HG03060 (cell line): Measurements from ENCODE around the gene KAZN.

Source experiments
- ATAC-seq: cut with Tn5 transposase; IDR thresholded peaks from one replicate; pipeline ENCODE4 v1.9.1; 2021; ENCODE audit warnings: low read depth, moderate number of reproducible peaks; ENCODE audit not compliant: unreplicated experiment

Gene KAZN

DNA sequence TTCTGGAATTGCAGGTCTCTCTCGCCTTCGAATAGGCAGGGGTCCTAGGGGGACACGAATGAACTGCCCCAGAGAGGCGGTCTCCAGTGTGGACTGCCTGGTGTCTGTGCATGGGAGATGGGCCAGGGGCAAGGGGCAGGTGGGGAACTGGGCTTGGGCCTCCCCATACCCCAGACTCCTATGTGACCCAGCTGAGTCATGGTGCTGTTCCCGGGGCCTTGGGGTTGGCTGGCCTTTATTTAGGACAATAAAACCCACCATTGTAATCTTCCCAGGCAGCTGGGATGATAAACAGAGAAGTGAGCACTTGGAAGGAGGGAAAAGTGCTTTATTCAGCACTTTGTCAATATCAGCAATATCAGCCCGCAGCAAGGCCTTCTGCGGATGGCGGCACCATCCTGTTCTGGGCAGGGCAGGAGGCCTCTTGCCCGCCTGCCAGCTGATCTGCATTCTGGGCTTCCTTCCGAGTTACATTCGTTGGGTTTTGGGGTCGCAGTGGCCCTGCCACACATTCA, 346.0 kb downstream of the KAZN start:
- no peak for ATAC-seq

DNA sequence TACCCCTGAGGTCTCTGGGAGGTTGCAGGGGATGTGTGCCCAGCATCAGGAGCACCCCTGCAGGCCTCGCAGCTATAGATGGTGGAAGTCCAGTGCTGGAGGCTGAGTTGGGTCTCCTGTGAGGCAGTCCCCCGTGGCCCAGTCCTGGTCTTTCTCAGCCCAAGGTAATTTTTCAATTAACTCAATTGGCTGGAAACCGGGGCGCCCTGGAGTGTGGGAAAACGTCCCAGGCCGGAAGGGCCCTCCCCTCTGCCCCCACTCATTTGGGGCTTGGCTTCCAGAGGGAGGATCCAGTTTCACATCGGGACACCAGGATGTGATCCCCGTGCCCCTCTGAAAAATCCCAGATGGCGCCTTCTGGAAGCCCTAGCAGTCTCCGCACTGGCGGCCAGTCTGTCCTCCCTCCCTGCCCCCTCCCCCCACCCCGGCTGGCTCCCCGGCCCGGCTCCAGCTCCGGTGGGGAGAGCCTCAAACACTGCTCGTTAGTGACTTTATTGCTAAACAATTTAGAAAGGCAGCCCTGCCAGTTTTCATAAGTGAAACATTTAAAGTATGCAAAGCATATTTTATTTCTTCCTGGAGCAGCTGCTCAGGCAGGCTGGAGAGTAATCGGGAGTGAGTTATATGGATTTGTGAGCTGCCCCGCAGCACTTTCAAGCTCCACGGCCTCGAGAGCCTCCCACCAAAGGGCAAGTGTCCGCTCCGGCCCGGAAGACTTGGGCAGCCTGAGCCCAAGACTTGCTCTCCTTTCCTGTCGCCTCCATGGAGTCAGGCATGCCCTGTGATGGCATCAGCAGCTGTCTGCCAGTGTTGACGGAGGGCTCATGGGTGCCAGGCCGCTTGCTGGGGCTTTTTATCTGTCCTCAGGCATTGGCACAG, 346.9 kb downstream of the KAZN start:
- no peak for ATAC-seq

DNA sequence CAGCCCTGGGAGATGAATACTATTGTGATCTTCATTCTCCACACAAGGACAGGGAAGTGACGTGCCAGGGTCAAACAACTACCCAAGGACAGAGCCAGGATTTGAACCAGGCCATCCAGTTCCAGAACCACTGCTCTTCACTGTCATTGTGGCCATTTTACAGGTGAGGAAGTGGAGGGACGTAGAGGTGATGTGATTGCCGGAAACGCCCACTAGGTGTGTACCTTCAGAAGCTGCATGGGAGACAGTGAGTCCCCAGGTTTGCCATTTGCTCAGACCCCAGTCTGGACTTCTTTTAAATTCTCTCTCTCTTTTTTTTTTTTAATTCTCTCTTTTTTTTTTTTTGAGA, 347.5 kb downstream of the KAZN start:
- ATAC-seq: no peak

DNA sequence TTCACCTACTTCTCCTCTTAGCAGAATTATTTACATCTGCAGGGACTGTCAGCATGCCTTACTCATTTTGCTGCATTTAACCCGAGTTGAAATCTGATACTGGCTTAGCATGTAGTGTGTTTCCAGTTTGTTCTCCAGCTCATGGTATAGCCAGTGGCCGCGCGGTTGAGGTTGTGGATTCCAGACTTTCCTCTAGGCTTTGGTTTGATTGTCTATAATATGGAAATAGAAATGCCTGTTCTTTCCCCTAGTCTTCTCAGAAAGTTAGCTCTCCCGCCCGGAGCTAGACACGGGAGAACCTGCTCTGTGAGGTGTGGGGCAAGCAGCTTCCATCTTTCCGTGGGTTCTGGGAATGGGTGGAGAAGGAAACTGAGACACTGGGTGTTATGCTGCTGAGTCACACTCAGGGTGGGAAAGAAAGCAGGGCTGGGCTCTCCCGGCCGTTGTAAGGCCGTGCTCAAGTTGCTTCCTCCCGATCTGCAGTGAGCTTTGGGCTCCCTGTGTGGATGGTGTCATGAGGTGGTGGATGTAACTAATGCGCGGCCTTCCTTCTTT, 348.3 kb downstream of the KAZN start:
- ATAC-seq: no peak

DNA sequence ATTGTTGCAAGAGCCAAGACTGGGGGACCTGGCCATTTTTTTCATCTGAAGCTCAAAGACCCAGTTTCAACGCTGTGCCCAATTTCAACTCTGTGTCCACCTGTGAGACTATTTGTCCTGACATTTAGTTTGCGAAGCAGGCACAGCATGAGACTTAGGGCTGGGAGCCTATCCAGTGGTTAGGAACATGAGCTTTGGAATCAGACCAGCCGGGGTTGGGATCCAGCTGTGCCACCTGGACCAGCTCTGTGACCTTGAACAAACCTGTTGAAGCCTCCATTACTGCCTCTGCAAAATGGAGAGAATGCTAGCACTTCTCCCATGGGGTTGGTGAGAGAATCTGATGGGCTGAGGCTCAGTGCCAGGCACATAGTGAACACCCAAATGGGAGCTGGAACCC, 348.9 kb downstream of the KAZN start:
- no peak for ATAC-seq

DNA sequence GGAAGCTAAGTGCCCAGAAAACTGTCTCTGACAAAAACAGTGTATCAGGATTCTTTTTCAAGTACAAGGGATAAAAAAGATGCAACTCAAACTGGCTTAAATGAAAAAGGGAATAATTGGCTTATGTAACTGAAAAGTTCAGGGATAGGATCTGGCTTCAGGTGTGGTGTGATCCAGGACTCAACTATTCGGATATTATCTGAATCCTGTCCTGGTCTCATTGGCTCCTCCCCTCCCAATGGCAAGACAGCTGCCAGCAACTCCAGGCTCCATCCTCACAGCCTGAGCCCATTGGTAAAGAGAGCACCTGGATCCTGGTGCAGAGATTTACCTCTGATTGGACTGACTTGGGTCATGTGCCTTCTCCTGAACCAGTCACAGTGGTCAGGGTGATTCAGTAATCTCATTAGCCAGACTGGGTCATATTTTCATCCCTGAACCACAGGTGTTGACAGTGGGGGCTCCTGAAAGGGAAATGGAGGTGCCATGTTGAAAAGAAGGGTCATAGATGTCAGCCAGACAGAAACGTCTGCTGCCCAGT, 349.7 kb downstream of the KAZN start:
- ATAC-seq: no peak

DNA sequence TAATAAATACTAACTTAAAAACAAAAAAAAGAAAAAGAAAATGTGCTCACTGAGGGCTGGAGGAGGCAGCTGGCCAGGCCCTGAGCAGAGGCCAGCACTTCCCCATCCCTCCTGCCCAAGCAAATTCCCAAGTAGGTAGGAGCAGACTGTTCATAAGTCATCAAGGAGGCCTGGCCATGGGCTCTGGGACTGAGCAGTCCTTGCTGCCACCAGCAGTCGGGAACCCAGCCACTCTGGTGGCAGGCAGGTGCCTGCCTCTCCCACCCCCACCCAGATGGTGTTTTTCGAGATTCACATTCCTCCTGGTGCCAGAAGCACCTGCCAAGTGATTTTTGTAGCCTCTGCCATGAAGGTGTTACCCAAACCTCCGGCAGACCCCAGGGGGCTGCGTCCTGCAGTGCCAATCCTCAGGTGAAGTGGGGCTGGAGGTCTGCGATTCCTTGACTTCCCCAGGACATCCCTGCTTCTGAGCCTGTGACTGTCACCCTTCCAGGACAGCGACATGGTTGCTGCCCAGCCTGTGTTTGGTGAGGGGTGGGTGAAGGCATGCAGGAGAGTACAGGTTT, 350.9 kb downstream of the KAZN start:
- ATAC-seq: no peak

DNA sequence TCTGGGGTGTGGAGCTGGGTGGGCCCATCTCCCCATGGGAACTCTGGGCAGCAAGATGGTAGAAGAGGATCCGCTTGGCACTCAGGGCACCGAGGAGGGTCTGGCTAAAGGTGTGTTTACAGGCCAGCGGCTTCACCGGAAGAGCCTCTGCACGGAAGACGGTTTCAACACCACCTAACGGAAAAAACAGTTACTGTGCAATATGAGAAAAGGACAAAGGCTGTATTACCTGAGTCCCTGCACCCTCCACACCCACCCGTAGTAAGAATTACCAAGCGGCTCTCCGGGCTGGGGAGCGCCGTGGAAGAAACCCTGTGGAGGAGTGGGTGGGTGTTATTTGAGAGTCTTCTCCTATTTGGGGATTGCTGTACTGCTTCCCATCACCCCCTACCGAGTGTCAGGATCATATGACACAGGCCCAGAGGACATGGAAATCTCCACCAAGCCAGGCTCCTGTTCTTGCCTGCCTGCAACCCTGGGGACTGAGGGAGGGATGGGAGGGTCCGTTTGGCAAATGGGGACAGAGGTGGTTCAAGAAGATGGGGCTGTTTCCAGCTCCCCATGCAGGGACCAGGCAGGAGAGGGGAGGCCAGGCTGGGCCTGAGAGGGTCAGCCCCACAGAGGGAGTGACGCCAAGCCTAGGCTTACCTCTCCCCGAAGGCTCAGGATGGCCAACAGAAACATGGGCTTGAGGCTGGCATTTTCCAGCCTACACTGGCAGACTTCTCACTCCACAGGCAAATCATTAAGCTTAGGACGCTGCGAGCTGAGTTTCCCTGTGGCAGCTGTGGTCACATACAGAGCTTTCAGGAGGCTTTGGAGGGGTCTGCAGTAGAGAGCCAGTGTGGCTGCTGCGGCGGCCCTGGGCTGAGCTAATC, 351.6 kb downstream of the KAZN start:
- no peak for ATAC-seq

DNA sequence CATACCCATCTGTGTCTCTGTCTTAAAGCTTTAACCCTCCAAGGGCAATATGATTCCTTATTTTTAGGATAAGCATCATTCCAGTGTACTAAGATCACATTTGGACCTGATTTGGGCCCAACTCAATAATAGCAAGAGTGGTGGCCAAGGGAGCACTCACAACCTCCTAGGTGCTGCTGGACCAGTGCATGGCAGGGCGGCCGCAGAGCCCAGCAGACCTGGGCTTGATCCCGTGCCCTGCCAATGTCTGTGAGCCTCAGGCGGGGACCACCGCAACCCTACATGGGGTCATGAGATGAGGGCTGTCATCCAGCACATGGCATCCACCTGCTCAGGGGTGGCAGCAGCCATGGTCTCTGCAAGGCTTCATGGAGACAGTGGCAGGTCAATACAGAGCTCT, 353.3 kb downstream of the KAZN start:
- ATAC-seq: no peak

DNA sequence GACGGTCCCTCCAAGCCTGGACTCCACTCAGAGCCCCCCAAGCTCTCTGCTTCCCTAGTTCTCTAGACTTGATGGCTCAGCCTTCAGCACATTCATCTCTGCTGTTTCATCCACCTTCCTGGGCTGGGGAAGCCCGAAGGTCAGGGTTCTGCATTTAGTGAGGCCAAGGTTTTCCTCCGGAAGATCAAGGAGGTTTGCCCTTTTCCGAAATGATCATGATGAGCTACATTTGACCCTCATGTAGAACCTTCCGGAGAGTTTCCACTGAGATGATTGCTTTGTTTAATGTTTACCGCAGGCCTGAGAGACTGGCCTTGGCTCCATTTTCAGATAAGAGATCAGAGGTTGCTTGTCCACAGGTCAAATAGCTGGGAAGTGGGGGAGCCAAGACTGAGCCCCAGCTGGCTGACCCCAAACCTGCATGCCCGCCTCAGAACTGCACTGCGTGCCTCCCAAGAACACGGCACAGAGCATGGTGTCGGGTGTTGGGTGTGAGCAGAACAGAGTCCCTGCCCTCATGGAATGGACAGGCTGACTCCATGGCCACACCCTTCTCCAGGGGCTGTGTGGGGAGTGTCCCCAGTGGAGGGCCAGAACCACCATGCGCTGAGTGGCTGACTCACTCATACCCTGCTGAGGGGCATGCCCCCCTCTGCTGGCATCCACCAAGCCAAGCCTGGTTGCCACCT, 354.3 kb downstream of the KAZN start:
- ATAC-seq: no peak

DNA sequence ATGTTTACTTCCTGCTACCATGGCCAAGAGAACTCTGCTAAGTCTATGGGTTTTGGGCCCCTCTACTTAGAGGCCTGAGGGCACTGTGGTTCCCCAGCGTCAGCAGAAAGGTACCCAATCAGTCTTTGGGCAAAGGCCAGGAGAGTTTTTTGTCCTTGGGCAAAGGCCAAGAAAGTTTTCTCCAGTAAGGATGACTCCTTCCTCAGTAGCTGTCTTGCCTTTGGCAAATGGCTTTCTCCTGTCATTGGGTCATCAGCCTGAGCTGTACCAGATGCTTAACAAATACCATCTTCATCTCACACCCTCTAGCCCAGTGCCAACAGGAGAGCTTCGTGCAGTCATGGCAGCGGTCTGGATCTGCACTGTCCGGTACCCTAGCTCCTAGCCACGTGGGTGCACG, 355.7 kb downstream of the KAZN start:
- no peak for ATAC-seq

DNA sequence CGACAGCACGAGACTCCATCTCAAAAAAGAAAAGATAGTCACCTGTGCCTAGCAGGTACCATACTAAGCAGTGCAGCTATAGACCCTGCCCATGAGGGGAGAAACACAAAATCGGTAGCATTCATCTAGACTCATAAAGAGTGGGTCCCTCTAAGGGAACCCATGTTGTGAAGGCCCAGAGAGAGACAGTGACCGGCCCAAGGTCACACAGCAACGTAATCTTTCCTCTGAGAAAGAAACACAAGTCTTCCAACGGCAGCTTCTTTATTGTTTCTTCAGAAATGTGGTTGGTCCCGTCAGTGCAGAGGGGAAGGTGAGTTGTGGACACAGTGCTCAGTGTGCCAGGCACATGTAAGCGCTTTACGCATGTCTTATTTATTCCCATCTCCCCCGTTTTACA, 356.4 kb downstream of the KAZN start:
- no peak for ATAC-seq

DNA sequence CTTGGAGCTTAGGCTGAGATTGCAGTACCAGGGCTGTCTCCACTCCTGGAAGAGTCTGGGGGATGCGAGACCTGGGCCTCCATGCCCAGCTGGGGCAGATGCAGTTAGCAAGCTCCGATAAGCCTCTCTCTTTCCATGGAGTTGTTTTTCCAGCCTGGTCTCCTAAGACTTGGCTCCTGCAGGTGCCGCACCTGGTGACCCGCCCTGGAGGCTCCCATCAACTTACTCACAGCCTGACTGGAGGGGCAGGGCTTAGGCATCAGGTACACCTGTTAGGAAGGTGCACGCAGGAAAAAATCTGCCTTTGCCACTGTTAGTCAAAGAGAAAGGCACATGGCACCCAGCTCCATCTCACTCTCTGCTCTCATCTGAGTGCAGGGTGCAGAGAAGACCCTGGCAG, 356.9 kb downstream of the KAZN start:
- no peak for ATAC-seq

DNA sequence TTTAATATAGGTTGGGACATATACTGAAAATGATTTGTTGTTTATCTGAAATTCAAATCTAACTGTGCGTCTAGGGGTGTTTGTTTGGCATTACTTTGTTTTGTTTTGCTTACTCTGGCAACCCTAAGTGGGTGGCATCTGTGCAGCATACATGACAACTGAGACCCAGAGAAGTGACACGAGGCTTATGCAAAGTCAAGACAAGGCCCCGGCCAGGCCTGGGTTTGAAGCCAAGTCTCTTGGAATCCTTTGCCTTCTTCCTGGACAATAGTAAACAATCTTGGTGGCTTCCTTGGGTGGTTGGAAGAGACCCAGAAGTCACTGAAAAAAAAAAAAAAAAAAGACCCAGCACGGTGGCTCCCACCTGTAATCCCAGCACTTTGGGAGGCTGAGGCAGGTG, 357.5 kb downstream of the KAZN start:
- ATAC-seq: no peak

DNA sequence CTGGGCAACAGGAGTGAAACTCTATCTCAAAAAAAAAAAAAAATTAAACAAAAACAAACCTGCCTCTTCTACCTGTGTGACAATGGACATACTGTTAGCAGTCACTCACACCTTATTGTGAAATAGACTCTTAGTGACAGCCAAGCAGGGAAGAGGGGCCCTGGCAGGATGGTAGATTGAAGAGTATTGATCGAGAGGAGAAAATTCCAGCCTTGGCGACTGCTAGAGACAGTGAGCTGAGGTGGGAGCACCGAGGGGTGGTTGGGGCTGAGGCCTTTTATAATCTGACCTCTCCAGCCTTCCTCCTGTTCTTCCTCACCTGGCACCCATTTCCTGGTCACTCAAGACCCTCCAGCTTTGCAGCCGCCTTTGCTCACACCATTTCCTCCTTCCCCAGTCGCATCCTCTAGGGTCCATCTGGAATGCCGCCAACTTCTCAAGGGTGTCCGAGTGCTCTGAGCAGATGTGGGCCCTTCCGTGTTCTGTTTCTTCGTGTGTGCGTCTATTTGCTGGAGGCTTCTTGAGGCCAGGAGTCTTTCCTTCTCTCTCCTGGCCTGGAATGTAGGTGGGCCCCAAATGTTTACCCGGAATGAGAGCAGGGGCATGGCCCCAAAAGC, 358.2 kb downstream of the KAZN start:
- no peak for ATAC-seq

DNA sequence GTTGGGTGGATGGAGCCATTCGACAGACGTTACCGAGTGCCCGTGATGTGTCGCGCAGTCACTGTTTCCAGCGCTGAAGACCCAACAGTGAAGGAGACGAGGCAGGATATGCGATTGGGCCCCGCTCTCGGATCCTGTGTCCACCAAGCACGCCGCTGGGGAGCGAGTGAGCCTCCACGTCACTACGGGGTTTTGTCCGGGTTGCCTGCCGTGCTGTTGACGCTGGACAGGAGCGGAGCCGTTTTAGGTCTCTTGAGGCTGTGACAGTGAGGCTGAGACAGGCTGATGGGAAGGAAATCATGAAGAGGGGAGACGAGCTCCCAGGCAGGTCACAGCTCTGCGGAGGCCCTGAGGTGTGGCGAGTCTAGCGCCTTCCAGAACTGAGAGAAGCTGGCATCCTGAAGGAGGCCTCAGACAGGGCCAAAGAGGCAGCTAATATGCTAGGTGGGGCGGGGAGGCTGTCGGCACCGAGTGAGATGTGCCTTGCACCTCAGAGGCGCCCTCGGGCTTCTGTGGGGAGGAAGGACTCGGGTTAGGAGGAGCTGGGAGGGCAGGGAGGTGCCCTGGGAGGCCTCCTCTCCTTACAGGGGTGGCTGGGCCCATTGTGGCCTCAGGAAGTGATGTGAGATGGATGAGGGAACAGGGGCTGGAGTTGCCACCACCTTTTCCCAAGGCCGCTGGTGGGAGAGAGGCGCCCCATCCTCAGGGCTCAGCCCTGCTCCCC, 359.1 kb downstream of the KAZN start:
- no peak for ATAC-seq

DNA sequence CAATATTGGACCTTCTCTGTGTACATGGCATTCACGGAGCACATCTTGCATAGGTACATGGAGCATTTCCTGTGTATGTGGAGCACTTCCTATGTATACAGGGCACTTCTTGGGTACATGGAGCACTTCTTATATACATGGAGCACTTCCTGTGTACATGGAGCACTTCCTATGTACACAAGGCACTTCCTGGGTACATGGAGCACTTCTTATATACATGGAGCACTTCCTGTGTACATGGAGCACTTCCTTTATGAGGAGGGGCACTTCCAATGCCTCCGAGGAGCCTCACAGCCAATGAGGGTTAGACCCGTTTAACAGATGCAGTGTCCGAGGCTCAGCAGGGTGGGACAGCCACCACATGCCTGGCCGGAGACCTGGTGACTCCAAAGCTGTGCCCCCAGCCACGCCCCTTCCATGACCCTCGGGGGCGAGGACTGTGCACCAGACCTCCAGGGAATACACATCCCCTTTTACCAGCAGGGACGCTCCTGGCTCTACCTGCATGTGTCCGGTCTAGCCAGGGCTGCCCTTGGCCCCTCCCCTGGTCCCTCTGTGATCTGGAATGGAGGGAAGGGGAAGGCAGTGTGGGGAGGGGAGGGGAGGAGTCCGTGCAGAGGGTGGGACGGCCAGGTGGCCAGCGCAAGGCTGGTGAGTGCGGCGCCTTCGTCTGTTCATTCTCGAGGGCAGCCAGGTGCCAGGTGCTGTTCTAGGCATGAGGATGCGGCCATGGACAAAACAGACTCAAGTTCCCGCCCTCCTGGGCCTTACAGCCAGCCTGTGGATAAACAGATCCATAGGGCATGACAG, 360.0 kb downstream of the KAZN start:
- no peak for ATAC-seq

DNA sequence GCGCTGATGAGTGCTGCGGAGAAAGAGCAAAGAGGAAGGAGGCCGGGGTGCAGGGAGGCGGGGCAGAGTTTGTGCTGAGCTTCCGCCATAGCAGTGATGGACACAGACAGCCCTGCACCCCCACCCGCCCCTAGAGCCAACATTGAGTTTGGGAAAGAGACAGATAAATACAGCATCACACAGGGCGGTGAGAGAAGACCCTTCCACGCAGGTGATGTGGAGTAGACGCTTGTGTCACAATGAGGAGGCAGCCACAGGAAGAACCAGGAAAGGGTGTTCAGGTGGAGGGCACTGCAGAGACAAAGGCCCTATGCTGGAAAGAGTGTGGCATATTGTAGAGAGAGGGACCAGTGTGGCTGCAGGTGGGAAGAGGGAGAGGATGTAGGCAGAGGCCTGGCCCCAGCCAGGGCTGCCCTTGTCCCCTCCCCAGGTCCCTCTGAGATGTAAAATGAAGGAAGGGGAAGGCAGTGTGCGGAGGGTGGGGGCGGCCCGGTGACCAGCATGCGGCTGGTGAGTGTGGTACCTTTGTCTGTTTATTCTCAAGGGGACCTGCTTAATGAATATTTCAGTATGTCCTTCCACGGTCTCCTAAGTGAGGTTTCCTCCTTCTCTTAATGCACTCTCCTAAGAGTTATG, 360.7 kb downstream of the KAZN start:
- ATAC-seq: no peak
